Epithelial cell of esophagus (primary cell): Measurements from ENCODE around the gene LRCH3.
"Not testable (repeated sequence)": the region's sequence is repeated elsewhere in the genome, so short reads cannot be mapped to it uniquely, and the experiment has no call there.

Experiments used
- DNase-seq: peaks from one replicate; pipeline ENCODE4 v3.0.0; 2010; ENCODE audit warnings: low read depth
- H3K4me3 ChIP-seq: 2 replicates; pipeline ENCODE4 v1.5.1; 2011; ENCODE audit warnings: mild to moderate bottlenecking, low read length, control low read depth
- TF ChIP-seq, protein P1 (sequence below): IDR thresholded peaks from 2 replicates; pipeline ENCODE4 v1.5.1; 2011; ENCODE audit warnings: low read depth, mild to moderate bottlenecking, low read length, control low read depth, inconsistent platforms; ENCODE audit not compliant: insufficient read depth; ENCODE audit errors: missing control alignments

The LRCH3 gene

DNA sequence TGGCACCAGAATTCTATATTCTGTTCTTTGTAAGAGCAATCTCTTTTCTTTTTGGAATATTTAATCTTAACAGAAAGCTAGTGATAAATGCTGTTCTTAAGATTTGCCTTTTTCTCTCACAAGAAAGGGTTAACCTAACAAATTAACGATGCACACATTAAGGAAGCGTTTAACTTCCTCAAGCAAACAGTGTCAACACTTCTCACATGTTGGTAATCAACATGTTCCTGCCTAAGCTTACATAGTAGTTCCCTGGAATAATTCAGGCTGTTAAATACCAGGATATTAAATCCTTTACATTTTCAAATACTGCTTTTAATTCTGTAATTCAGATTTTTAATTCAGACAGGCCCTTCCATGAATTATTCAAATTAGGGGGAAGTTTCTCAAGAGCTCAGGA lies 91.5 kb downstream of the LRCH3 start:
- H3K4me3 ChIP-seq = no peak overlapping the region
- no peak for DNase-seq
- TF ChIP-seq, protein P1, sequence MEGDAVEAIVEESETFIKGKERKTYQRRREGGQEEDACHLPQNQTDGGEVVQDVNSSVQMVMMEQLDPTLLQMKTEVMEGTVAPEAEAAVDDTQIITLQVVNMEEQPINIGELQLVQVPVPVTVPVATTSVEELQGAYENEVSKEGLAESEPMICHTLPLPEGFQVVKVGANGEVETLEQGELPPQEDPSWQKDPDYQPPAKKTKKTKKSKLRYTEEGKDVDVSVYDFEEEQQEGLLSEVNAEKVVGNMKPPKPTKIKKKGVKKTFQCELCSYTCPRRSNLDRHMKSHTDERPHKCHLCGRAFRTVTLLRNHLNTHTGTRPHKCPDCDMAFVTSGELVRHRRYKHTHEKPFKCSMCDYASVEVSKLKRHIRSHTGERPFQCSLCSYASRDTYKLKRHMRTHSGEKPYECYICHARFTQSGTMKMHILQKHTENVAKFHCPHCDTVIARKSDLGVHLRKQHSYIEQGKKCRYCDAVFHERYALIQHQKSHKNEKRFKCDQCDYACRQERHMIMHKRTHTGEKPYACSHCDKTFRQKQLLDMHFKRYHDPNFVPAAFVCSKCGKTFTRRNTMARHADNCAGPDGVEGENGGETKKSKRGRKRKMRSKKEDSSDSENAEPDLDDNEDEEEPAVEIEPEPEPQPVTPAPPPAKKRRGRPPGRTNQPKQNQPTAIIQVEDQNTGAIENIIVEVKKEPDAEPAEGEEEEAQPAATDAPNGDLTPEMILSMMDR = no peak

DNA sequence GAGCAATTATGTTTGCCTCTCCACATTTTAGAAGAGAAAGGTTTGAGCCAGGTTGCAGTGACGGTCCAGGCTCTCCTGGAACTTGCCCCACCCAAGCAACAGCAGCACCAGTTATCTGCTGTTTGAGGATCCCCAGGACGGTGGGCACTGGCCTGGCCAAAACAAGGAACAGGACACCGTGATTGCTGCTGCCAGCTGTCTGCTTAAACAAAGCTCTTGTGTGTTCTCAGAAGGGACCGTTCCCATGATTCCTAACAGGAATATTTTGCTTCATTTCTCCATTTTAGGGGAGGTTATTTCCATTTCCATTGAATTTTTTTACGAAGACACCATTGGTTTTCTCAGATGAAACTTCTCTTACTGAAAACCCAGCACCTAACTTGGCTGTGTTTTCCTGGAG lies 92.5 kb downstream of the LRCH3 start:
- no peak overlapping the region for H3K4me3 ChIP-seq
- DNase-seq = no peak
- TF ChIP-seq, protein P1 = no peak

DNA sequence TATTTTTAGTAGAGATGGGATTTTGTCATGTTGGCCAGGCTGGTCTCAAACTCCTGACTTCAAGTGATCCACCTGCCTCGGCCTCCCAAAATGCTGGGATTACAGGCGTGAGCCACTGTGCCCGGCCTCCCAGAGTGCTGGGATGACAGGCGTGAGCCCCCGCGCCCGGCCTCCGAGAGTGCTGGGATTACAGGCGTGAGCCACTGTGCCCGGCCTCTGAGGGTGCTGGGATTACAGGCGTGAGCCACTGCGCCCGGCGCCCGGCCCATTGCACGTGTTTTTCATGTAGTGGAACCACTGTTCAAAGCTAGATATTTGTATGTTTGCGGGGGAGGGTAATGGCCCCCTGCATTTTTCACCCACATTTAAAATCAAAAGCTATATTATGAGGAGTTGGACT lies 93.3 kb downstream of the LRCH3 start:
- H3K4me3 ChIP-seq, DNase-seq: not testable (repeated sequence)

DNA sequence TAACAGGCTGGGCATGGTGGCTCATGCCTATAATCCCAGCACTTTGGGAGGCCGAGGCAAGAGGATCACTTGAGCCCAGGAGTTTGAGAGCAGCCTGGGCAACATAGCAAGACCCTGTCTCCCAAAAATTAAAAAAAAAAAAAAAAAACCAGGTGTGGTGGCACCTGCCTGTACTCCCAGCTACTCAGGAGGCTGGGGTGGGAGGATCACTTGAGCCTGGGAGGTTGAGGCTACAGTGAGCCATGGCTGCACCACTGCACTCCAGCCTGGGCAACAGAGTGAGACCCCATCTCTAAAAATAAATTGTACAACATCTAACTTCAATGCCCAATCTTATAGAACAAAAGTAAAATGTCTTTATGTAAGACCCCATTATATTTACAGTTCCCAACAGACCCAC lies 95.0 kb downstream of the LRCH3 start:
- not testable (repeated sequence) for DNase-seq, H3K4me3 ChIP-seq

DNA sequence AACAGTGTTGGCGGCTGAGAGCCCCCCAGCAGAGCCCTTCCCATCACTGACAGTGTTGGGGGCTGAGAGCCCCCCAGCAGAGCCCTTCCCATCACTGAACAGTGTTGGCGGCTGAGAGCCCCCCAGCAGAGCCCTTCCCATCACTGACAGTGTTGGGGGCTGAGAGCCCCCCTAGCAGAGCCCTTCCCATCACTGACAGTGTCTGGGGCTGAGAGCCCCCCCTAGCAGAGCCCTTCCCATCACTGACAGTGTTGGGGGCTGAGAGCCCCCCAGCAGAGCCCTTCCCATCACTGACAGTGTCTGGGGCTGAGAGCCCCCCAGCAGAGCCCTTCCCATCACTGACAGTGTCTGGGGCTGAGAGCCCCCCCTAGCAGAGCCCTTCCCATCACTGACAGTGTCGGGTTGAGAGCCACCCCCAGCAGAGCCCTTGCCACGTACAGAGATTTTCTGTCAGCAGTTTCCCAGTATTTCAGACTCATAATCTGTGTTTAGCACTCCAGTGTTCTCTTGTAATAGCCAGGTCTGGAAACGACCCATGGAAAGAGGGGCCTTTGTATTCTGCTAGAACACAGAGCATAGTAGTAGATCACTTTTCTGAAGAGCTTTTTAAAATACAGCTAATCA lies 96.5 kb downstream of the LRCH3 start:
- not testable (repeated sequence) for DNase-seq, H3K4me3 ChIP-seq

DNA sequence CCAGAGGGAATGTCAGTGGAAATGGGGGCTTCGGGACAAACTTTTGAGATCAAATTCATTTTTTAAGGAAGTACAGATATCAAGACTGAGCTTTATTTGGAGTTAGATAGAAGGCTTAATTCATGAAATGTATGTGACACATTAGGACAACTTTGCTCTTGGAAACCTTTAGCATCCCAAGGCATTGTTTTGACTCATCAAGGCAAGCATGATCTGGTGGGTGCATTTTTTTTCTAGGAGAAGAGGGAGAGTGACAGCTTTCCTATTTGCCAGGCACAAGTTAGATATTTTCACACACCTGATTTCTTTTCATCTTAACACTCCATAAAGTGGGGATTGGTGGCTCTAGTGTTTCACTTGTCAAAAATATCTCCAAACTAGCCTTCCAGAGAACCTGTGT lies 97.5 kb downstream of the LRCH3 start:
- H3K4me3 ChIP-seq = no peak overlapping the region
- DNase-seq = peak; percentile 50
- TF ChIP-seq, protein P1 = no peak

DNA sequence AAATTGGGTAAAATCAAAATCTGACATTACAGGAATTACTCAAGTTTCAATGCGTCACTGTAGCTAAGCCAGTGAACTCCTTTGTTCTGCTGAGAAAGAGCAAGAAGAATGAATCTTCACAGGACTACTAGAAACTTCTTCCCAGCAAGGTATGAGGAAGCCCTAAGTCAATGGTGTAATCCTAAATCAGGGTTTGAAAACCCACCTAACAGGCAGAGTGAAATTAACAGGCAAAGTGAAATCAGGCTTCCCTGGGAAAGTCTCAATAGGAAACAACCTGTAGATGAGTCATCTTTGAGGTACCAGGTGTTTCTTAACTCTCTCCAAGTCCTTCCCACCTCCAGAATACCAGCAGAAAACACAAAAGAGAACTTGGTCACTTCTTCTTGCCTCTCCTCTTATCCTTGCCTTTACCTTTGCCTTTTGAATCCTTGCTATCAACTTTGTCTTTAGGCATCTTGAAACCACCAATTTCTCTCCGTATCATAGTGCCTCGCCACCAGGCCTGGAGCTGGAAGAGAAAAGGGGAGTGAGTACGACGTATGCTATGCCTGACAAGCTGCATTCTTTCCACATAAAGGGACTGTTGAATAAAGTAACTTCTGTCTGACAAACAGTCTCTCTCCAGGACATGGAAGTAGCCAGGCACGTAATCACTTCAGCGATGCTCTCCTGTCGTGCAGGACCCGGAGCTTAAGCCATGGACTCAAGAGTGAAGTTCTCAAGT lies 98.3 kb downstream of the LRCH3 start:
- peak overlapping the region; percentile 11 for H3K4me3 ChIP-seq
- DNase-seq = peak; percentile 97
- TF ChIP-seq, protein P1 = no peak

DNA sequence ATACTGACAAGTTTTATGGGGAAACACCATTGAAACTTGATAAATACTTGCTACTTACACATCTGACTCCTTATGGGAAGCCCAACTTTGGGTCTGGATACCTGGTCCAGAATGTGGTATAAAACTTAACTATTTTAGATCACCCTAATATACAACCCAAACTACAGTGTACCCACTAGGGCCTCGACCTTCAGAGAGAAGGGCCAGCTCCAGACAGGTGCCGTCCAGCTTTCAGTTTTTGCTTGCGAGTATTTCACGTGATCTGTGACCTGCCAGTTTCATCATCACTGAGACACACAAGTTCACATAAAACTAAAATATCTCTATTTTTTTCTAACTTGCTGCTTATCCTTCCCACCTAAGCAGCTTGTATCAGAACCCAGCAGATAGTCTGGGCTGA lies 99.6 kb downstream of the LRCH3 start:
- H3K4me3 ChIP-seq = no peak overlapping the region
- TF ChIP-seq, protein P1 = no peak
- DNase-seq = no peak
